ACC112 (cell line): Measurements from ENCODE around the gene DPP9.

Experiments used
- H2AFZ ChIP-seq: fragments of 200-600 bp; sonication (generic); one replicate; pipeline ENCODE4 v1.6.0; 2017; ENCODE audit warnings: antibody characterized with exemption, low read length; ENCODE audit not compliant: unreplicated experiment
- H3K27ac ChIP-seq: fragments of 200-600 bp; sonication (generic); 2 replicates; pipeline ENCODE4 v1.5.1; 2014; ENCODE audit warnings: low read depth, mild to moderate bottlenecking, antibody characterized with exemption, low read length, moderate library complexity
- H3K27me3 ChIP-seq: fragments of 200-600 bp; sonication (generic); 2 replicates; pipeline ENCODE4 v1.6.1; 2014; ENCODE audit warnings: mild to moderate bottlenecking, antibody characterized with exemption, low read length, moderate library complexity, mixed read lengths; ENCODE audit not compliant: insufficient read depth
- H3K36me3 ChIP-seq: fragments of 200-600 bp; sonication (generic); 2 replicates; pipeline ENCODE4 v1.6.1; 2016; ENCODE audit warnings: mild to moderate bottlenecking, antibody characterized with exemption, low read length, moderate library complexity, mixed read lengths; ENCODE audit not compliant: insufficient read depth
- H3K4me1 ChIP-seq: fragments of 200-600 bp; sonication (generic); one replicate; pipeline ENCODE4 v1.6.1; 2016; ENCODE audit warnings: low read length, mixed read lengths; ENCODE audit not compliant: insufficient read depth, unreplicated experiment, control insufficient read depth
- H3K4me3 ChIP-seq: fragments of 200-600 bp; sonication (generic); 2 replicates; pipeline ENCODE4 v1.5.1; 2014; ENCODE audit warnings: mild to moderate bottlenecking, low read depth, low read length
- H3K79me2 ChIP-seq: fragments of 200-600 bp; sonication (generic); one replicate; pipeline ENCODE4 v1.6.0; 2016; ENCODE audit warnings: low read length; ENCODE audit not compliant: control insufficient read depth, unreplicated experiment, insufficient read depth

Gene DPP9

GRCh38 chr19:4697304-4697703, 26.3 kb downstream of the DPP9 start:
- Histone ChIP-seq H3K79me2 (no peaks in the 10 kb centered on the region), H3K36me3 (peaks cover 6% of the 10 kb centered on the region; the same call in 1 of the 2 replicates), H3K4me1 (peaks cover 22% of the 10 kb centered on the region), H3K4me3 (no peak overlapping the region), H2AFZ (no peak overlapping the region), H3K27ac (peak overlapping the region; percentile 23; the same call in 1 of the 2 replicates), H3K27me3 (no peaks in the 10 kb centered on the region)

DNA sequence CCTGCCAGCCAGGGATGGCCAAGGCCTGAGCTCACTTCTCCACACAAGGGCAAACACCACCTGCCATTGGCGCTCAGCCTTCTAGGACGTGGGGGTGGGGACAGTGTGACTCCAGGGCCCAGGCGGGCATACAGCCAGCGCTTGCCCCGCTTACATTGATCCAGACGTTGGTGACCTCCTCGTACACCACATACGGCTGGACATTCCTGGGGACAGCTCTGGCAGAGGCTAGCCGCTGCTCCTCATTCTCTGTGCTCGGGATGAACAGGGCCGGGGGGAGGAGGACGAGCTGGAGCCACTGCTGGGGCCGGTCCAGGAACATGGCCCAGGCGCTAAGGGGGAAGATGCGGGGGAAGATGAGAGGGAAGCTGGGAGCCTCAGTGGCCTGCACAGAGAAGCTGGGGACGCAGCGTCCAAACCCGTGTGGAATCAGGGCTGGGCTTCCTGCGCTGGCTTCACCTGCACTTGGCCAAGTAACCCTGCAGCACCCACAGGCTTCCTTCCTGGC, 28.4 kb downstream of the DPP9 start:
- Histone ChIP-seq H3K79me2 (no peaks in the 10 kb centered on the region), H3K27me3 (no peaks in the 10 kb centered on the region), H2AFZ (no peak overlapping the region), H3K4me3 (no peak overlapping the region), H3K4me1 (peaks cover 22% of the 10 kb centered on the region), H3K36me3 (peaks cover 6% of the 10 kb centered on the region; the same call in 1 of the 2 replicates), H3K27ac (peak overlapping the region; percentile 70; the same call in 1 of the 2 replicates)

DNA sequence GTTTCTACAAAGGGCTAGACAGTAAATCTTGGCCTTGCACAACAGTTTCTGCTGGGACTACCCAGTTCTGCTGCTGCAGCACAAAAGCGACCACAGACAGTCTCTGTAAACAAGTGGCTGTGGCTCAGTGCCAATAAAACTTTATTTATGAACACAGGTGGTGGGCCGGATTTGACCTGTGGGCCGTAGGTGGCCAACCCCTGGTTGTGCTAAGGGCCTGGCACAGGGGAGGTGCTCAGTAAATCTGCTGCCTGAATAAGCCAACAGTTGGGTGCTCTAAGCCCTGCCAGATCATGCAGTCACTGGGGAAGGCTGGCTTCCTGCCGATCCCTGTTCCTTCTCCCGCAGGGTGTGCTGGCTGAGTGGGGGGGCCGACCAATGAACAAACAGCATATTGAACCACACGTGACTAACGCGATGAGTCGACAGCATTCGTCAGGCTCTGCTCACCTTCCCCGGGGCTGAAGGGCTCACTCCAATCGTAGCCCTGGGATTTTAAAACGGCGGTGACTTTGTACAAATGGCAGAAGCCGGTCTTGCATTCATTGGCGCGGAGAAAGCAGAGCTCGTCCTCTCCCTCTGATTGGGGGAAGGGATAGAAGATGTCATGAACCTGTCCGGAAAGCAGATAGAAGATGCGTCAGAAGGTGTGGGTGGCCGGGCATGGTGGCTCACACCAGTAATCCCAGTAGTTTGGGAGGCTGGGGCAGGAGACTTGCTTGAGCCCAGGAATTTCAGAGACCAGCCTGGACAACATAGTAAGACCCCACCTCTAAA, 29.2 kb downstream of the DPP9 start:
- Histone ChIP-seq H3K27ac (peak overlapping the region; percentile 70), H3K36me3 (peaks cover 6% of the 10 kb centered on the region; the same call in 1 of the 2 replicates), H3K27me3 (no peaks in the 10 kb centered on the region), H3K79me2 (no peaks in the 10 kb centered on the region), H2AFZ (no peak overlapping the region), H3K4me3 (no peak overlapping the region), H3K4me1 (peaks cover 22% of the 10 kb centered on the region)

- Histone ChIP-seq H3K4me1 (peaks cover 22% of the 10 kb centered on the region), H3K27me3 (no peaks in the 10 kb centered on the region), H3K36me3 (peaks cover 6% of the 10 kb centered on the region; the same call in 1 of the 2 replicates), H2AFZ (no peak overlapping the region), H3K4me3 (no peak overlapping the region), H3K79me2 (no peaks in the 10 kb centered on the region), H3K27ac (peak overlapping the region; percentile 57)
Observed at GRCh38 chr19:4693471-4694121, 30.0 kb downstream of the DPP9 start.

DNA sequence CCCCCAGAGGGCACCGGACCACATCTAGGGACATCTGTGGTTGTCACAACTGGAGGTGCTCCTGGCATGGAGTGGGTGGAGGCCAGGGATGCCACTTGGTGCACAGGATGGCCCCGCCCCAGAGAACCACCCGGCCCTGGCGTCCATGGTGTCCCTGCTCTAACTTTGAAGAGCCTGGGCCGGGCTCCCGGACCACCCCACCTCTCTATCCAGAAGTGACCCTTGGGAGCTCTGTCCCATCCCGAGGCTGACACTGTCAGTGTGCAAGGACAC, 30.6 kb downstream of the DPP9 start:
- H3K27me3 ChIP-seq = no peaks in the 10 kb centered on the region
- H3K27ac ChIP-seq = no peak overlapping the region
- peaks cover 6% of the 10 kb centered on the region; the same call in 1 of the 2 replicates for H3K36me3 ChIP-seq
- H3K4me3 ChIP-seq = no peak overlapping the region
- H2AFZ ChIP-seq = no peak overlapping the region
- H3K4me1 ChIP-seq = peaks cover 22% of the 10 kb centered on the region
- no peaks in the 10 kb centered on the region for H3K79me2 ChIP-seq

GRCh38 chr19:4692251-4693077, 31.2 kb downstream of the DPP9 start:
- Histone ChIP-seq H3K4me3 (no peak overlapping the region), H3K27ac (no peak overlapping the region), H3K27me3 (no peaks in the 10 kb centered on the region), H2AFZ (no peak overlapping the region), H3K4me1 (peaks cover 22% of the 10 kb centered on the region), H3K36me3 (peaks cover 6% of the 10 kb centered on the region; the same call in 1 of the 2 replicates), H3K79me2 (no peaks in the 10 kb centered on the region)

DNA sequence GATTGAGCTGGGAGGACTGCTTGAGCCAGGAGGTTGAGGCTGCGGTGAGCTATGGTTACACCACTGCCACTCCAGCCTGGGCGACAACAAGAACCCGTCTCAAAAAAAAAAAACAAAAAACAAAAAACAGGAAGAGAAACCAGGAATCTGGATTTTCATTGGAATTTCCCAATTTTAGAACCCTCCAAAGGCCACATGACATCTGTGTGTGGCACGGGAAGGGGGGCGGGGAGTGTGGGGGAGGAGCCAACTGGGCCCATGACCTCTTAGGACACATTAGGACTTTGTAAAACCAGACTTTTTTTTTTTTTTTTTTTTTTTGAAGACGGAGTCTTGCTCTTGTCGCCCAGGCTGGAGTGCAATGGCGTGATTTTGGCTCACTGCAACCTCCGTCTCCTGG, 32.3 kb downstream of the DPP9 start:
- Histone ChIP-seq H2AFZ (no peak overlapping the region), H3K27ac (no peak overlapping the region), H3K4me1 (peaks cover 13% of the 10 kb centered on the region), H3K36me3 (peaks cover 6% of the 10 kb centered on the region; the same call in 1 of the 2 replicates), H3K27me3 (no peaks in the 10 kb centered on the region), H3K4me3 (no peak overlapping the region), H3K79me2 (no peaks in the 10 kb centered on the region)

DNA sequence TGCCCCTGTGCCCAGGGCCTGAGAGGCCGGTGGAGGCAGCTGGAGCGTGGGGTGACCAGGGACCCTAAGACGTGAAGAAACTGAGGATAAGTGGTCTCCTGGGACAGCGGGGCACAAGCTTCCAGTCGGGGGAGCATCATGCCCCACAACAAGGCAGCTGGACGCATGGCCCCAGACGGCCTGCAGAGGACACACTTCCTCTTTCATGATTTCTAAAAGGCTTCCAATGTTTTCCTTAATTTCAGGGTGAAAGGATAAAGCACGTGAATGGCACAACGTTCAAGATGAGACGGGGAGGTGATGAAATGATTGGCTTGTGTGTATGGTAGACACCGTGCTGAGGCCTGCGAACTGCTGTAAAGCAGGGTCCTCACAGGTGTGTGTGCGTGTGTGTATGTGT, 33.3 kb downstream of the DPP9 start:
- no peaks in the 10 kb centered on the region for H3K27me3 ChIP-seq
- H2AFZ ChIP-seq = no peak overlapping the region
- no peak overlapping the region for H3K4me3 ChIP-seq
- H3K79me2 ChIP-seq = no peaks in the 10 kb centered on the region
- H3K36me3 ChIP-seq = peaks cover 6% of the 10 kb centered on the region; the same call in 1 of the 2 replicates
- peaks cover 10% of the 10 kb centered on the region for H3K4me1 ChIP-seq
- no peak overlapping the region for H3K27ac ChIP-seq

GRCh38 chr19:4689403-4689802, 34.2 kb downstream of the DPP9 start:
- Histone ChIP-seq H2AFZ (no peak overlapping the region), H3K4me1 (peaks cover 6% of the 10 kb centered on the region), H3K36me3 (peaks cover 6% of the 10 kb centered on the region; the same call in 1 of the 2 replicates)

GRCh38 chr19:4688587-4688986, 35.1 kb downstream of the DPP9 start:
- H3K36me3 ChIP-seq = peaks cover under 1% of the 10 kb centered on the region; the same call in 1 of the 2 replicates
- no peak overlapping the region for H3K27ac ChIP-seq
- H3K4me3 ChIP-seq = no peak overlapping the region
- no peaks in the 10 kb centered on the region for H3K4me1 ChIP-seq
- no peak overlapping the region for H2AFZ ChIP-seq
- H3K79me2 ChIP-seq = no peaks in the 10 kb centered on the region
- no peaks in the 10 kb centered on the region for H3K27me3 ChIP-seq

More at GRCh38 chr19:4689403-4689802, 34.2 kb downstream of the DPP9 start:
- Histone ChIP-seq H3K27me3 (no peaks in the 10 kb centered on the region), H3K79me2 (no peaks in the 10 kb centered on the region), H3K4me3 (no peak overlapping the region), H3K27ac (no peak overlapping the region)
